GM12878 (cell line): Measurements from ENCODE around the gene TH. TPM values are rescaled to one million over a fixed set of nuclear protein-coding genes. Genes with fewer than 3 reads are reported as not detected.
A peak's percentile ranks its signal among the peaks of the same experiment; 100 is the strongest.

Source experiments
- microRNA counts: library from miRNA; unstranded; fragments of <30 nt; microRNA quantifications from one replicate; lab custom pipeline; 2016
- microRNA-seq: library from miRNA; unstranded; fragments of <30 nt; microRNA quantifications from one replicate; pipeline ENCODE4, GENCODE V29; 2018
- polyA plus RNA-seq, 11 experiments: library from polyadenylated mRNA; depleted of rRNA in 4 of 11; unstranded in 6 of 11; stranded (reverse) in 5 of 11; fragments of >200 nt; fragmentation: Nextera tagmentation in 4 of 11; fragmentation: Illumina TruSeq in 1 of 11; extraction: Ambion mirVana in 4 of 11; extraction: Trizol in 1 of 11; gene quantifications; 1 replicate in 1 of 11; 2 replicates in 10 of 11; pipeline versions ENCODE4 v1.2.1 to v1.2.3, GENCODE V29; 2011 to 2016; ENCODE audit warnings: inconsistent platforms in 2 of 11, missing spikeins in 2 of 11, low read depth in 1 of 11
- small RNA-seq: library from RNA; depleted of rRNA; stranded (forward); fragments of <200 nt; gene quantifications from one replicate; pipeline ENCODE3, GENCODE V24; 2014
- total RNA-seq, 4 experiments: library from RNA; depleted of rRNA in 3 of 4; stranded (reverse); fragments of >200 nt in 3 of 4; fragmentation: Illumina TruSeq in 1 of 4; extraction: Trizol in 1 of 4; gene quantifications; 2 replicates each; pipeline versions ENCODE4 v1.2.1 to v1.2.3, GENCODE V29; 2013 to 2021

The TH gene
- total and polyA plus RNA-seq, 10 of the 15 experiments (the other 5 are each of a cell fraction or from before 2014, with no cell fraction given): not detected

MicroRNAs encoded within 50 kb of the gene (microRNA counts, 767-probe panel; counts per million panel counts)
- 2,083 counts per million, percentile 77 among the panel's probes with 10 or more counts for microRNA hsa-miR-483-3p (lab: Ali Mortazavi, UCI)
- 1,244 counts per million, percentile 41 among the panel's probes with 10 or more counts for microRNA hsa-miR-483-5p (lab: Ali Mortazavi, UCI)

Small RNA genes within 50 kb of the gene (microRNA-seq; reads per million reads assigned to microRNA genes)
- not detected for gene MIR4686
- gene MIR483: not detected

Small RNA genes within 50 kb of the gene (small RNA-seq; reads per million reads assigned to genes)
- not detected for gene MIR4686
- gene MIR483: not detected

Other genes starting within 250 kb of the TH start
Only the 7 nearest of the 9 such genes appear.
- gene H19, start 174.0 kb downstream of the TH start, total RNA-seq (2014; rRNA removed): 0.11 TPM in 1 of 2 replicates, not detected in the other
- not detected in 2 replicates for gene H19, start 174.0 kb downstream of the TH start, total RNA-seq (2014; rRNA removed; fragmentation: Illumina TruSeq; extraction: Trizol)
- 1.1 and 1.2 TPM in 2 replicates for gene H19, start 174.0 kb downstream of the TH start, total RNA-seq (2021)
- 0.07 and 0.10 TPM in 2 replicates for gene H19, start 174.0 kb downstream of the TH start, polyA plus RNA-seq (2011; rRNA removed)
- 0.04 TPM in 1 of 2 replicates, not detected in the other for gene H19, start 174.0 kb downstream of the TH start, polyA plus RNA-seq (2014; fragmentation: Illumina TruSeq; extraction: Trizol)
- not detected for gene H19, start 174.0 kb downstream of the TH start, polyA plus RNA-seq (2014; fragmentation: Nextera tagmentation; extraction: Ambion mirVana)
- 0.53 TPM in 1 of 2 replicates, not detected in the other for gene H19, start 174.0 kb downstream of the TH start, polyA plus RNA-seq (2014; rRNA removed)
- not detected for gene H19, start 174.0 kb downstream of the TH start, polyA plus RNA-seq (2016; fragmentation: Nextera tagmentation; extraction: Ambion mirVana)
- not detected in 2 replicates for gene IGF2, start 32.4 kb downstream of the TH start, total RNA-seq (2014; rRNA removed)
- gene IGF2, start 32.4 kb downstream of the TH start, total RNA-seq (2014; rRNA removed; fragmentation: Illumina TruSeq; extraction: Trizol): not detected in 2 replicates
- 0.35 and 0.41 TPM in 2 replicates for gene IGF2, start 32.4 kb downstream of the TH start, total RNA-seq (2021)
- gene IGF2, start 32.4 kb downstream of the TH start, polyA plus RNA-seq (2011; rRNA removed): 0.03 TPM in 1 of 2 replicates, not detected in the other
- not detected in 2 replicates for gene IGF2, start 32.4 kb downstream of the TH start, polyA plus RNA-seq (2014; fragmentation: Illumina TruSeq; extraction: Trizol)
- gene IGF2, start 32.4 kb downstream of the TH start, polyA plus RNA-seq (2014; fragmentation: Nextera tagmentation; extraction: Ambion mirVana): not detected
- gene IGF2, start 32.4 kb downstream of the TH start, polyA plus RNA-seq (2014; rRNA removed): not detected in 2 replicates
- gene IGF2, start 32.4 kb downstream of the TH start, polyA plus RNA-seq (2016; fragmentation: Nextera tagmentation; extraction: Ambion mirVana): not detected
- not detected in 2 replicates for gene INS, start 10.6 kb downstream of the TH start, total RNA-seq (2014; rRNA removed)
- not detected in 2 replicates for gene INS, start 10.6 kb downstream of the TH start, total RNA-seq (2014; rRNA removed; fragmentation: Illumina TruSeq; extraction: Trizol)
- not detected in 2 replicates for gene INS, start 10.6 kb downstream of the TH start, total RNA-seq (2021)
- not detected in 2 replicates for gene INS, start 10.6 kb downstream of the TH start, polyA plus RNA-seq (2011; rRNA removed)
- not detected in 2 replicates for gene INS, start 10.6 kb downstream of the TH start, polyA plus RNA-seq (2014; fragmentation: Illumina TruSeq; extraction: Trizol)
- not detected for gene INS, start 10.6 kb downstream of the TH start, polyA plus RNA-seq (2014; fragmentation: Nextera tagmentation; extraction: Ambion mirVana)
- gene INS, start 10.6 kb downstream of the TH start, polyA plus RNA-seq (2014; rRNA removed): not detected in 2 replicates
- gene INS, start 10.6 kb downstream of the TH start, polyA plus RNA-seq (2016; fragmentation: Nextera tagmentation; extraction: Ambion mirVana): not detected
- not detected in 2 replicates for gene ASCL2, start 98.8 kb upstream of the TH start, total RNA-seq (2014; rRNA removed)
- not detected in 2 replicates for gene ASCL2, start 98.8 kb upstream of the TH start, total RNA-seq (2014; rRNA removed; fragmentation: Illumina TruSeq; extraction: Trizol)
- gene ASCL2, start 98.8 kb upstream of the TH start, total RNA-seq (2021): not detected in 2 replicates
- gene ASCL2, start 98.8 kb upstream of the TH start, polyA plus RNA-seq (2011; rRNA removed): not detected in 2 replicates
- gene ASCL2, start 98.8 kb upstream of the TH start, polyA plus RNA-seq (2014; fragmentation: Illumina TruSeq; extraction: Trizol): not detected in 2 replicates
- gene ASCL2, start 98.8 kb upstream of the TH start, polyA plus RNA-seq (2014; fragmentation: Nextera tagmentation; extraction: Ambion mirVana): not detected
- not detected in 2 replicates for gene ASCL2, start 98.8 kb upstream of the TH start, polyA plus RNA-seq (2014; rRNA removed)
- not detected for gene ASCL2, start 98.8 kb upstream of the TH start, polyA plus RNA-seq (2016; fragmentation: Nextera tagmentation; extraction: Ambion mirVana)
- 0.05 and 0.11 TPM in 2 replicates for gene C11orf21, start 130.1 kb upstream of the TH start, total RNA-seq (2014; rRNA removed)
- gene C11orf21, start 130.1 kb upstream of the TH start, total RNA-seq (2014; rRNA removed; fragmentation: Illumina TruSeq; extraction: Trizol): not detected in 2 replicates
- gene C11orf21, start 130.1 kb upstream of the TH start, total RNA-seq (2021): 0.26 TPM in 1 of 2 replicates, not detected in the other
- 0.06 TPM in 1 of 2 replicates, not detected in the other for gene C11orf21, start 130.1 kb upstream of the TH start, polyA plus RNA-seq (2011; rRNA removed)
- gene C11orf21, start 130.1 kb upstream of the TH start, polyA plus RNA-seq (2014; fragmentation: Illumina TruSeq; extraction: Trizol): 0.04 TPM in 1 of 2 replicates, not detected in the other
- not detected for gene C11orf21, start 130.1 kb upstream of the TH start, polyA plus RNA-seq (2014; fragmentation: Nextera tagmentation; extraction: Ambion mirVana)
- gene C11orf21, start 130.1 kb upstream of the TH start, polyA plus RNA-seq (2014; rRNA removed): not detected in 2 replicates
- gene C11orf21, start 130.1 kb upstream of the TH start, polyA plus RNA-seq (2016; fragmentation: Nextera tagmentation; extraction: Ambion mirVana): not detected
- gene TSPAN32, start 130.2 kb upstream of the TH start, total RNA-seq (2014; rRNA removed): not detected in 2 replicates
- gene TSPAN32, start 130.2 kb upstream of the TH start, total RNA-seq (2014; rRNA removed; fragmentation: Illumina TruSeq; extraction: Trizol): not detected in 2 replicates
- gene TSPAN32, start 130.2 kb upstream of the TH start, total RNA-seq (2021): not detected in 2 replicates
- 0.09 TPM in 1 of 2 replicates, not detected in the other for gene TSPAN32, start 130.2 kb upstream of the TH start, polyA plus RNA-seq (2011; rRNA removed)
- not detected in 2 replicates for gene TSPAN32, start 130.2 kb upstream of the TH start, polyA plus RNA-seq (2014; fragmentation: Illumina TruSeq; extraction: Trizol)
- gene TSPAN32, start 130.2 kb upstream of the TH start, polyA plus RNA-seq (2014; fragmentation: Nextera tagmentation; extraction: Ambion mirVana): not detected
- gene TSPAN32, start 130.2 kb upstream of the TH start, polyA plus RNA-seq (2014; rRNA removed): 0.08 TPM in 1 of 2 replicates, not detected in the other
- under 1 TPM in 1 of 2 experiments, not detected in 1; 0.08 TPM for gene TSPAN32, start 130.2 kb upstream of the TH start, polyA plus RNA-seq (2016; fragmentation: Nextera tagmentation; extraction: Ambion mirVana)
- gene CD81, start 205.5 kb upstream of the TH start, total RNA-seq (2014; rRNA removed): 58.2 and 59.2 TPM in 2 replicates
- gene CD81, start 205.5 kb upstream of the TH start, total RNA-seq (2014; rRNA removed; fragmentation: Illumina TruSeq; extraction: Trizol): 48.9 and 55.3 TPM in 2 replicates
- 145 TPM in 2 replicates for gene CD81, start 205.5 kb upstream of the TH start, total RNA-seq (2021)
- 55.2 and 106 TPM in 2 replicates for gene CD81, start 205.5 kb upstream of the TH start, polyA plus RNA-seq (2011; rRNA removed)
- gene CD81, start 205.5 kb upstream of the TH start, polyA plus RNA-seq (2014; fragmentation: Illumina TruSeq; extraction: Trizol): 49.0 and 99.3 TPM in 2 replicates
- 1 to 10 TPM; 2.0 to 7.8 TPM for gene CD81, start 205.5 kb upstream of the TH start, polyA plus RNA-seq (2014; fragmentation: Nextera tagmentation; extraction: Ambion mirVana)
- 118 and 139 TPM in 2 replicates for gene CD81, start 205.5 kb upstream of the TH start, polyA plus RNA-seq (2014; rRNA removed)
- gene CD81, start 205.5 kb upstream of the TH start, polyA plus RNA-seq (2016; fragmentation: Nextera tagmentation; extraction: Ambion mirVana): 10 to 100 TPM; 18.1 to 24.1 TPM